Cardiac fibroblast (primary cell): ENCODE data around the gene ATP13A4.

Experiments used
- DNase-seq, 2 donors: peaks; one replicate each; pipeline versions ENCODE4 v3.0.0 to v3.0.0-alpha.2; 2010; ENCODE audit warnings: low read depth in 2 of 2
- H3K4me3 ChIP-seq, 2 donors: replicated peaks in 1 of 2; 1 replicate in 1 of 2; 2 replicates in 1 of 2; pipeline ENCODE4 v1.5.1; 2011; ENCODE audit warnings: low read depth in 2 of 2, low read length in 2 of 2, mild to moderate bottlenecking in 2 of 2, moderate library complexity in 1 of 2
- CTCF ChIP-seq: IDR thresholded peaks from one replicate; pipeline ENCODE4 v1.5.1; 2011; ENCODE audit warnings: low read depth, mild to moderate bottlenecking, low read length, inconsistent platforms

ATP13A4 gene

DNA sequence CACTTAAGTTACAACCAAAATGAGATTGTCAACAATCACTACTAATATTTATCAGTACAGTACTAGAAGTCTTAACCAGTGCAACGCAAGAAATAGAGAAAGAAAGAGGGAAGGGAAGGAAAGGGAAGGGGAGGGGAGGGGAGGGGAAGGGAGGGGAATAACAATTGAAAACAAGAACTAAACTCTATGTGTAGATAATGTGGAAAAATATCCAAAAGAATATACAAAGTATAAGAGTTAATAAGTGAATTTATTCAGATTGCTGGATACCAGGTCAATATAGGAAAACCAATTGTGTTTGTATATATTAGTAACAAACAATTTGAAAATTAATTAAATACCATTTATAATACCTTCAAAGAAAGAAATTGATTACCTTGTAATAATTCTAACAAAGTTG is 186.8 kb downstream of the ATP13A4 start:
- no peak for TF ChIP-seq CTCF
- no peak overlapping the region for H3K4me3 ChIP-seq
- DNase-seq = no peak

DNA sequence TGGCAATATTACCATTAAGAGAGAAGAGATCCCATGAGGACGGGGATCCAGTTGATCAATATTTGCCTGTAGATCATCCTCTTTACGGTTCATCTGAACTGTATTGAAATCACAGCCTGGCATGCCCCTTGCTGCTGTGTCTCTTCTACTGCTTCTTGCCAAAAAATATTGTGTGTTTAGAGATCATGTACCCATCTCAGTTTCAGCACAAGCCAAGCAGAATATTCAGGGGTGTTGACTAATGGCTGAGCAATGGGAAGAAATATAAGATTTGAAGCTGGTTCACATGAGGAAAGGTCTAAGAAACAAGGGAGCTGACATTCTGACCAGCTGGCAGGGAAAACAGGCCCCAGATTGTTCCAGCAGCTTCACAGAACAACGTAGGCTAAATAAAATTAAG is 197.4 kb downstream of the ATP13A4 start:
- DNase-seq = no peak
- H3K4me3 ChIP-seq = no peak overlapping the region
- no peak for TF ChIP-seq CTCF

DNA sequence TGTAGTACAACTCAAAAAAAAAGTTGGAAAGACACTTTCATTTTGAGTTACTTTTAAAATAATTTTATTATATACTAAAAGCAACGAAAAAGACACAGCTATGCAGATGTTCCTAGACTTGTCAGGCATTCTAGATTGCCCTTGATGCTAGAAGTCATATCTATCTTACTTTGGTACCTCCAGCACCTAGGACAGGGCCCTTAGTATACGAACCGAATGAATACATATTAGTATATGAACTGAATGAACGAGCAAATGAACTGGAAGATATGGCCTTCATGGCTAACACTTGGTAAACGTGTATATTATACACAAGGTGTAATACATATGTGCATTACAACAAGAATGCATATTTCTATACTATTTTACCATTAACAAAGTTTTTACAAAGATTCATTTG is 200.3 kb downstream of the ATP13A4 start:
- no peak for TF ChIP-seq CTCF
- no peak for DNase-seq
- H3K4me3 ChIP-seq = no peak overlapping the region
